GM18909 (cell line): ENCODE results near the gene RNF208.

Experiments used
- ATAC-seq: cut with Tn5 transposase; IDR thresholded peaks from one replicate; pipeline ENCODE4 v1.9.1; 2021; ENCODE audit warnings: mild to moderate bottlenecking; ENCODE audit not compliant: unreplicated experiment, poor library complexity

Gene RNF208

DNA sequence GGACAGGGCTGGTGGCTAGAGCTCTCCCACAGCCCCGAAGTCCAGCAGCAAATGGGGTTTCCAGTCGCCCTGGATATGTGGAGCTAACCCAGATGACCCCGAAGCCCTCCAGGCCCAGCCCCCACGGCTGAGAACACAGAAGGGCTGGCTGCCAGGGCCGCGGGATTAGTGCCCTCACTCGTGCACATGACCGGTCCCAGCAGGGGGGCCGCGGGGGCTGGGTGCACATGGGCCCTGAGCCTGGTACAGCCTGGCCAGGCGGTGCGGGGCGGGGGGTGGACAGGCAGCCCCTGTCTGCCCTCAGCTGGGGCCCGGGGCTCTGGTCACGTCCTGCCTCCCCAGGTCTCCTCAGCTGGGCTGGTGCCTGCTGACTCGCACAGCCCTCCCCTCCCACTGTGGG lies 27.7 kb downstream of the RNF208 start:
- ATAC-seq: no peak

GRCh38 chr9:137193771-137194170 lies 28.3 kb downstream of the RNF208 start:
- ATAC-seq: no peak

- no peak for ATAC-seq
Observed at GRCh38 chr9:137192859-137193258, 29.2 kb downstream of the RNF208 start.

- no peak for ATAC-seq
Observed at GRCh38 chr9:137192448-137192780, 29.6 kb downstream of the RNF208 start.

- no peak for ATAC-seq
Observed at GRCh38 chr9:137191691-137192447, 30.2 kb downstream of the RNF208 start.

GRCh38 chr9:137191245-137191644 lies 30.8 kb downstream of the RNF208 start:
- ATAC-seq: no peak

GRCh38 chr9:137190315-137190856 lies 31.7 kb downstream of the RNF208 start:
- ATAC-seq: no peak

DNA sequence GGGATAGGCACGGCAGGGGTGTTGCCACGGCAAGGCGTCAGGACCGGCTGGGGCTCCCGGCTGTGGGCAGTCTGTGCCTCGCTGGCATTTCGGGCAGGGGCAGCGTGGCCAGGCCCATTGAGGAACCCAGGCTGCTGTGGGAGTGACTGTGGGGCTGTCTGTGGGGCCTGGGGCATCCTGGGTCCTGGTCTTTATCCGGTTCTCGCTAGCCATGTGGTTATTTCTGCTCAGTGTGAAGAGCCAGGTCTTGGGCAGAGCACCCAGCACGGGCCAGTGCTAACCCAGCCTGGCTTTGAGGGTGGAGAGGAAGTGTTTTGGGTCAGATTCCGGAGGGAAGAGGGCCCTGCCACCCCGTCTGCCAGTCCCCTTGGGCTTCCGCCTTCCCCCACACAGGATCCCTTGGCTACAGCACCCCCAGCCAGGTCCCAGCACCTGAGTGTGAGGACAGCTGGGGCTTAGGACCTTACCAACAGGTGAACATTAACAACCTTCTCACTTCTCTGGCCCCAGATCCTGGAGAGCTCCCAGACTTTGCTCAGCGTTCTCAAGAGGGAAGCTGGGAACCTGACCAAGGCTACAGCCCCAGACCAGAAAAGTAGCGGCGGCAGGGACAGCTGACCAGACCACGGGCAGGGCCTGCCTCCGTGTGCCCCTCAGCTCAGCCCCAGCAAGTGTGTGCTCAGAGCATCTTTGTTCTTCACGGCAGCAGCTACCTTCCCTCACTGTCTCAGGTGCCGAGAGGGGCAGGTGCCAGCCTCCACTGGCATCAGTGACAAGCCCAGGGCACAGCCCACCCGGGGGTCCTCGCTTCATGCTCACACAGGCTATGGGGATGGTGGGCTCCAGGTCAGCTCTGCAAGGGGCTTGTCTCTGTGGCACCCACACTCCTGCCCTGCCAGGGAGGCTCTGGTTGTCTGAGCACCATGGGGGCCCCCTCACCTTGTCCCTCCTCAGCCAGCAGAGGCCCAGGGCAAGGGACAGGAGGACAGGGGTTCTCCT lies 32.4 kb downstream of the RNF208 start:
- ATAC-seq: peak; percentile 1

DNA sequence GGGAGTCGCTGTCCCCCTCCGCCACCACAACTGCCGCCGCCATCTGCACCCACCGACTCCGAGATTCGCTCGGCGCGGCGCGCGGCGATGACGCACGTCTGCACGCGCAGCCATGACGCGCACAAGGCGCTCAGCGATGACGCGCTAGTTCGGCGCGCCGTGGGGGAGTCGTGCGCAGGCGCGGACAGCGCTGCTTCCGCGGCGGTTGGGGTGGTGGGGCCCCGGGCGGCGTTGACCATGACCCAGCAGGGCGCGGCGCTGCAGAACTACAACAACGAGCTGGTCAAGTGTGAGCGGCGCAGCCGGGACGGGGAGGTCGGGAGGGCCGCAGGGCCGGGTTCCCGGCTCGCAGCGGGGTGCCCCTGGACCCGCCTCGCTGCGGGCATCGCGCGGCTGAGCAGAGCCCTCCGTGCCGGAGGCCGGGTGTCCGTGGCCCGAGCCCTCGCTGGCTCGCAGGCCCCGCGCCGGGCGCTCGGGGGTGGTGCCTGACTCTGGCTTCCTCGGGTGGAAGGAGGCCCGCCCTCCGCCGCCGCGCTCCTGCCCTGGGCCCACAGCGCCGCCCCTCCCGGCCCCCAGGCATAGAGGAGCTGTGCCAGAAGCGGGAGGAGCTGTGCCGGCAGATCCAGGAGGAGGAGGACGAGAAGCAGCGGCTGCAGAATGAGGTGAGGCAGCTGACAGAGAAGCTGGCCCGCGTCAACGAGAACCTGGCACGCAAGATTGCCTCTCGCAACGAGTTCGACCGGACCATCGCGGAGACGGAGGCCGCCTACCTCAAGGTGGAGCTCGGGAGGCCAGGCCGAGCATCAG lies 33.3 kb downstream of the RNF208 start, which contains the start of the genes ANAPC2 and SSNA1:
ANAPC2 (minus strand) TSS at position 71 of the 807 bp plus-strand sequence; CDS start at position 43, 28 bp downstream.
SSNA1 (plus strand) TSS at position 187 of the 807 bp plus-strand sequence; CDS start at position 238, 51 bp downstream.
- ATAC-seq: peak; percentile 74

GRCh38 chr9:137188086-137188489 lies 34.0 kb downstream of the RNF208 start:
- ATAC-seq: no peak

DNA sequence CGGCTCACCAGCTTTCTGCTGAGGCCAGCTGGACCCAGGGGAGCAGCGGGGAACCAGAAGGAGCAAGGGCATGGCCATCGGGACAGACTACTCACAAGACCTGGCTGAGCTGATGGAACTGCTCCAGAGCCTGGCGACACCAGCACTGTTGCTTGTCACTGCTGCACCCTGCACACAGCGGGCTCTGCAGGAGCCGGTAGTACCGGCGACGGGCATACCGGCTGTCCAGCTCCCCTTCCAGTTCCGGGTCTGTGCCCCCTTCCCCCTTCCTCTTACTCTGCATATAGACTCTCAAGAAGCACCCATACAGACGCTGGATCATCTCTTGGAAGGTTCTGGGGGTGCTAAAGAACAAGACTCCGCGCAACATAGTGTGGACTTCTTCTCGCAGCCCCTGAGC lies 34.7 kb downstream of the RNF208 start:
- ATAC-seq: no peak

- ATAC-seq: no peak
Observed at GRCh38 chr9:137186385-137186784, 35.7 kb downstream of the RNF208 start.

- no peak for ATAC-seq
Observed at GRCh38 chr9:137185921-137186320, 36.1 kb downstream of the RNF208 start.

- ATAC-seq: no peak
Observed at GRCh38 chr9:137184881-137185660, 37.0 kb downstream of the RNF208 start.

DNA sequence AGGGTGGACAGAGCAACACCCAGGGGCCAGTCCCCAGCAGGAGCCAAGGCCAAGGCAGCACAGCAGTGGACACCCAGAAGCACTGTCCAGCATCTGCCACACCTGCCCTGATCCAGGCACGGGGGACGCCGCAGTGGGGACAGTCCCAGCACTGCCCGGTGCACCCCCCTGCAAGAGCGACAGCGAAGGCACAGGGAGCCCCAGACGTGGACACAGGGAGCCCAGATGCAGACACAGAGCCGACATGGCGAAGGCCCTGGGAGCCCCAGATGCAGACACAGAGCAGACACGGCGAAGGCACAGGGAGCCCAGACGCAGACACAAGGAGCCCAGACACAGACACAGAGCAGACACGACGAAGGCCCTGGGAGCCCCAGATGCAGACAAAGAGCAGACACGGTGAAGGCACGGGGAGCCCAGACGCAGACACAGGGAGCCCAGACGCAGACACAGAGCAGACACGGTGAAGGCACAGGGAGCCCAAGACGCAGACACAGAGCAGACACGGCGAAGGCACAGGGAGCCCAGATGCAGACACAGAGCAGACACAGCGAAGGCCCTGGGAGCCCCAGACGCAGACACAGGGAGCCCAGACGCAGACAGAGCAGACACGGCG lies 38.0 kb downstream of the RNF208 start:
- no peak for ATAC-seq

DNA sequence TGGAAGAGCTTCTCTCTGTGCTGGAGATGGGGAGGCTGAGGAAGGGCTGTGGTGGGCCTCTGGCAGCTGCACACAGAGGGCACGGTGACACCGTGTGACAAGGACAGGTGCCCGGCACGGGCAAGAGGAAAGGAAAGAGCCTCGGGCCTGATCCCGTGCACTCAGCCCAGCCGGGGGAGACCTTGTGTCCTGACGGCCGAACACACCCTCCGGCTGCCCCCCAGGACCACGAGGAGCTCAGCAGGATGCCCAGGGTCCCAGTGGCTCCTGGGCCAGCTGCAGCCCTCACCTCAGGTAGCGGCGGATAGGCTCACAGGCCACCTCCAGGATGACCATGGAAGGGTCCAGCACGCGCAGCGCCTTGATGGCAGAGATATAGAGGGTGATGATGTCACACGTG lies 39.2 kb downstream of the RNF208 start:
- no peak for ATAC-seq

- no peak for ATAC-seq
Observed at GRCh38 chr9:137181680-137182079, 40.4 kb downstream of the RNF208 start.

- ATAC-seq: no peak
Observed at GRCh38 chr9:137180491-137180890, 41.5 kb downstream of the RNF208 start.

GRCh38 chr9:137179761-137180160 lies 42.3 kb downstream of the RNF208 start:
- no peak for ATAC-seq
